Measurements from ENCODE around the gene MYOD1.

- TF ChIP-seq EZH2 (IDR thresholded peaks at IDR 0.05) (no peak), POLR2AphosphoS5 (IDR thresholded peaks at IDR 0.05; ENCODE audit: borderline replicate concordance, low read depth, low read length) (no peak)
Measured at GRCh38 chr11:17771415-17771814, 52.0 kb downstream of the MYOD1 start.

All from SK-N-MC (cell line).